Activated CD4-positive, alpha-beta T cell treated with anti-CD3 and anti-CD28 coated beads for 48 hours (primary cell): ENCODE measurements around the gene TRANK1.

ENCODE experiments used
- DNase-seq: peaks from one replicate; pipeline ENCODE4 v3.0.0-alpha.2; 2020

The TRANK1 gene

GRCh38 chr3:36786921-36787890 lies 157.6 kb downstream of the TRANK1 start:
- no peak for DNase-seq

GRCh38 chr3:36784138-36784635 lies 160.7 kb downstream of the TRANK1 start:
- DNase-seq, result no peak

- no peak for DNase-seq
These were observed 167.2 kb downstream of the TRANK1 start for GRCh38 chr3:36777424-36778218.
